DND-41 (cell line): ENCODE measurements around the gene CEP164.

Source experiments
- EZH2 ChIP-seq: IDR thresholded peaks from 3 replicates; pipeline ENCODE4 v1.6.1; 2012; ENCODE audit warnings: borderline replicate concordance, low read depth, mild to moderate bottlenecking, moderate library complexity, low read length, inconsistent platforms; ENCODE audit not compliant: severe bottlenecking
- TF ChIP-seq, protein P1 (sequence below): IDR thresholded peaks from 2 replicates; pipeline ENCODE4 v1.5.1; 2012; ENCODE audit warnings: borderline replicate concordance, low read length, moderate library complexity, mild to moderate bottlenecking; ENCODE audit not compliant: poor library complexity, severe bottlenecking; ENCODE audit errors: extremely low read depth

DNA sequence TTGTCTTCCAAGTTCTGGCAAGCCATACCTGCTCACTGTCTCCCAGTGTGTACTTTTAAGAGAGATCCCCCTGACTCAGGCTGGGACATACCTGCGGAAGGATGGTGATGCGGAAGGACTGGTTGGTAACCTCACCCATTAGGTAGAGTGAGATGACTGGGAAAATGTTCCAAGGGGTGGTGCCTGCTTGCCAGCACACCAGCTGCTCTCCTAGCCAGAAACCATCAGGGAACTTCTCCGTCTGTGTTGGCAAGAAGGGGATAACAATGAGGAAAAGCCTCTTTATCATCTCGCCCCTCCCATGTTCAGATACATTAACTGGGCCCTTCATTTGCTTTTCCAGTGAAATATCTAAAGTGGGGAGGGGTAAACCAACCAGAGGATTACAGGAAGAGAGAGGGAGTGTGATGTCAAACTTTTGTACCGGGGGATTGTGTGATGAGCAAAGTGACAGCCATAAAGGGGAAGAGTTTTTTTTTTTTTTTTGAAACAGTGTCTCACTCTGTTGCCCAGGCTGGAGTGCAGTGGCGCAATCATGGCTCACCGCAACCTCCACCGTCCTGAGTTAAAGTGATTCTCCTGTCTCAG, 36.8 kb upstream of the CEP164 start, which contains the start of gene BACE1-AS:
- TF ChIP-seq EZH2: no peak
- TF ChIP-seq, protein P1, sequence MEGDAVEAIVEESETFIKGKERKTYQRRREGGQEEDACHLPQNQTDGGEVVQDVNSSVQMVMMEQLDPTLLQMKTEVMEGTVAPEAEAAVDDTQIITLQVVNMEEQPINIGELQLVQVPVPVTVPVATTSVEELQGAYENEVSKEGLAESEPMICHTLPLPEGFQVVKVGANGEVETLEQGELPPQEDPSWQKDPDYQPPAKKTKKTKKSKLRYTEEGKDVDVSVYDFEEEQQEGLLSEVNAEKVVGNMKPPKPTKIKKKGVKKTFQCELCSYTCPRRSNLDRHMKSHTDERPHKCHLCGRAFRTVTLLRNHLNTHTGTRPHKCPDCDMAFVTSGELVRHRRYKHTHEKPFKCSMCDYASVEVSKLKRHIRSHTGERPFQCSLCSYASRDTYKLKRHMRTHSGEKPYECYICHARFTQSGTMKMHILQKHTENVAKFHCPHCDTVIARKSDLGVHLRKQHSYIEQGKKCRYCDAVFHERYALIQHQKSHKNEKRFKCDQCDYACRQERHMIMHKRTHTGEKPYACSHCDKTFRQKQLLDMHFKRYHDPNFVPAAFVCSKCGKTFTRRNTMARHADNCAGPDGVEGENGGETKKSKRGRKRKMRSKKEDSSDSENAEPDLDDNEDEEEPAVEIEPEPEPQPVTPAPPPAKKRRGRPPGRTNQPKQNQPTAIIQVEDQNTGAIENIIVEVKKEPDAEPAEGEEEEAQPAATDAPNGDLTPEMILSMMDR: no peak
